Activated T-cell treated with anti-CD3 and anti-CD28 coated beads, Interleukin-2, amount 50 U/mL, for 1 hour (primary cell): ENCODE data around the gene RCCD1.
"Not testable (repeated sequence)": the region's sequence is repeated elsewhere in the genome, so short reads cannot be mapped to it uniquely, and the experiment has no call there.

Source experiments
- DNase-seq: peaks from one replicate; pipeline ENCODE4 v3.0.0-alpha.2; 2020

Gene RCCD1

GRCh38 chr15:90918034-90918788, 36.5 kb upstream of the RCCD1 start:
- DNase-seq, result no peak

- DNase-seq, result no peak
Measured at GRCh38 chr15:90918835-90919234, 35.8 kb upstream of the RCCD1 start.

GRCh38 chr15:90921887-90922286, 32.8 kb upstream of the RCCD1 start:
- DNase-seq, result no peak

GRCh38 chr15:90922712-90923322, 31.9 kb upstream of the RCCD1 start:
- DNase-seq, result not testable (repeated sequence)

- DNase-seq, result no peak
Measured at GRCh38 chr15:90924375-90924774, 30.3 kb upstream of the RCCD1 start.

GRCh38 chr15:90926766-90927165, 27.9 kb upstream of the RCCD1 start:
- DNase-seq, result not testable (repeated sequence)

GRCh38 chr15:90928106-90928505, 26.6 kb upstream of the RCCD1 start:
- not testable (repeated sequence) for DNase-seq

- DNase-seq, result no peak
Measured at GRCh38 chr15:90929246-90930019, 25.3 kb upstream of the RCCD1 start.

GRCh38 chr15:90930861-90931574, 23.7 kb upstream of the RCCD1 start:
- DNase-seq, result no peak

- DNase-seq, result no peak
Measured at GRCh38 chr15:90931575-90931827, 23.2 kb upstream of the RCCD1 start.

GRCh38 chr15:90931828-90932659, 22.6 kb upstream of the RCCD1 start, which contains the start of gene HDDC3:
Gene HDDC3 (minus strand): TSS chr15:90932549. CDS start chr15:90932540, 9 bp downstream.
- DNase-seq, result peak; percentile 93

- no peak for DNase-seq
Measured at GRCh38 chr15:90932660-90932991, 22.1 kb upstream of the RCCD1 start.

- no peak for DNase-seq
Measured at GRCh38 chr15:90933301-90933700, 21.4 kb upstream of the RCCD1 start.

- peak; percentile 85 for DNase-seq
Measured at GRCh38 chr15:90934256-90934948, 20.3 kb upstream of the RCCD1 start.

GRCh38 chr15:90934949-90935751, 19.5 kb upstream of the RCCD1 start, which contains the start of gene UNC45A:
Gene UNC45A (plus strand): TSS chr15:90935285. CDS start chr15:90935325, 40 bp downstream.
- peak; percentile 97 for DNase-seq

- no peak for DNase-seq
Measured at GRCh38 chr15:90936823-90937222, 17.9 kb upstream of the RCCD1 start.

- DNase-seq, result no peak
Measured at GRCh38 chr15:90938261-90938660, 16.4 kb upstream of the RCCD1 start.

GRCh38 chr15:90939756-90940155, 14.9 kb upstream of the RCCD1 start:
- no peak for DNase-seq

- no peak for DNase-seq
Measured at GRCh38 chr15:90941038-90941437, 13.6 kb upstream of the RCCD1 start.

- DNase-seq, result no peak
Measured at GRCh38 chr15:90942354-90943120, 12.1 kb upstream of the RCCD1 start.
